Inflammatory macrophage treated with lipopolysaccharide for 1 hour (primary cell): ENCODE data around the gene TRPC1.
A peak's percentile ranks its signal among the peaks of the same experiment; 100 is the strongest.

Experiments used
- DNase-seq, 2 donors: peaks; one replicate each; pipeline ENCODE4 v3.0.0-alpha.2; 2020 to 2022

Gene TRPC1

GRCh38 chr3:142844339-142844977 is 120.6 kb downstream of the TRPC1 start:
- DNase-seq: peak; percentile 45 to 52

GRCh38 chr3:142846779-142847577 is 123.1 kb downstream of the TRPC1 start:
- DNase-seq: no peak

DNA sequence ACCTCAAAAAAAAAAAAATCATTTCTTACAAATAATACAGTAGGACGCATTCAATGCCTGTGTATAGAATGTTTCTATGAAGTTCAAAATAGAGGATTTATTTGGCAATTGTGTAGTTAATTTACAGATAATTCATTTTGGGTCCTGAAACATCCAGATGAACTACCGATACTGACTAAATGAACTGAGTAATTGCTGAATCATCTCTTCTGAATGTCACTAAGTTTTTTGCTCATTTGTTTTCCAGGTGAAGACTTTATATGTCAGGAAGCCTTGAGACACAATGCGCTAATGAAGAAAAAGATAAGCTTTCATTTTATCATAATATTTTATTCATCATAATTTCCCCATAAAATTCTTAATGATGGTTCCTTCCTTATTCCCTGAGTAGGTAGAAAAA is 125.3 kb downstream of the TRPC1 start:
- DNase-seq: no peak

GRCh38 chr3:142850395-142851023 is 126.7 kb downstream of the TRPC1 start:
- peak; percentile 90 to 98 for DNase-seq

GRCh38 chr3:142852009-142852408 is 128.2 kb downstream of the TRPC1 start:
- DNase-seq: peak in 1 of 2 donors; percentile 32

DNA sequence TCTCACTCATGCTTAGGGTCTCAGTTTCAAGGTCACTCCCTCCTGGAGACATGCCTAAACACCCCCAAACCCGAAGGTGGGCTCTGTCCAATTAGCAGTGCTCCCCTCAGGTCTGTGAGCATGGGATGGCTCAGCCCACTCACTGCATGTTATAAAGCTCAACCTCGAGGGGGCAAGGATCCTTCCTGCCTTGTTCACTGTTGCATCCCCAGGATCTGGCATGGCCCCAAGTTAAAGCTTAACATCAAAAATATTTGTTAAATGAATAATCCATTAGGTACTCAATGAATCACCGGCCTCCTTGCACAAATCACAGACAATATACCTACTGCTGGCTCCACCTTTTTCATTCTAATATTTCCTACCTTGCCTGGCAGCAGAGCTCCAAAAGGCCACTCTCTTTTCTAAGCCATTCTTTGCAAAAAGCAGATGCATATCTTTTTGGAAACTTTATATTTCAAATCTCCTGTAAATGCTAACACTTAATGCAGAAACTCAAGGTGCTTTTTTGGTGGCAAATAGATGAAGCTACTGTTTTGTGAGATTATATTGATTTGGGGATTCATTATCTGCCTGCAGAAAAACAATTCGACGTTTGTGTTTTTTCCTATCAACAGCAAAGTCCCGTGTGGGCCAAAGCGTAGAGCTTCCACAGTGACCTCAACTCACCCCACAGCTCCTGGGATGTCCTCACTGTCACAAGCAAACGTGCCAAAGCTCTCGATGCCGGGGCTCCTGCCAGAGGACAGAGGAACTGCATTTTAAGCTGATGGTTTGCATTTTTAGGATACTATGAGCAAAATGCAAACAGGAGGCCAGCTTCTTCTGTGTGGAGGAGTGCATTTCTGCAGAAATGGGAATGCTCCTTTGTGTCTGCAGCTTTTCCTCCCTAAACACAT is 129.7 kb downstream of the TRPC1 start:
- DNase-seq: no peak

GRCh38 chr3:142857056-142857455 is 133.2 kb downstream of the TRPC1 start:
- DNase-seq: no peak
